ENCODE measurements around the gene FEM1B. TPM values are rescaled to one million over a fixed set of nuclear protein-coding genes. Genes with fewer than 3 reads are reported as not detected.

The FEM1B gene
- polyA plus RNA-seq, 12 donors = 35.0 to 51.6 (median 41.1) TPM; not detected in 1

DNA sequence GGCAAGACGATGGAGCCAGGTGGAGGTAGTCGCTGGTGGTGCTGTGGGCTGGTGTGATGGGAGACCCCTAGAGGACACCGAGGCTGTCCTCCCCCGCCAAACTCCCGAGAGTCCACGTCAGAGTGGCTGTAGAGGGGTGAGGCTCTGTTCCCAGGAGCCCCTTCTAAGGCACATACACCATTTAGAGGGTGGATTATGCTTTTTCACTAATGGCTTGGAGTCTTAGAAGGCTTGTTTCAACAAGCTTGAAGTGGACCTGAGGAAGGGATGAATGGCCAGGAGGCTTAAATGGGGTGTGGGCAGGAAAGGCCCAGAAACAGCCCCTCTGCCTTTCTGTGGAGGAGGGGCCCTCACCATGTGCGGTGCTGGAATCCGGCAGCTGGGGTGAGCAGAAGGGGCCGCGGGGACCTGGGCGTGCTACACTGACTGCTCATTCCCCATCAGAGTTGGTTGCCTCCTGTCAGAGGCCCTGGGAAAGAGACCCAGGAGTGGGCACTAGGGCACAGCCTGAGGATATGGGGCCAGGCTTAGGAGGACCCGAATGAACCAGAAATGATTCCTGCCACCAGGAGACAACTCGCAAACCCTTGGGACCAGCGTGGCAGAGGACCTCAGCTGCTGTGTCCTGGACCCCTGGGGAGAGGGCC, 66.2 kb downstream of the FEM1B start:
- no peak for DNase-seq

DNA sequence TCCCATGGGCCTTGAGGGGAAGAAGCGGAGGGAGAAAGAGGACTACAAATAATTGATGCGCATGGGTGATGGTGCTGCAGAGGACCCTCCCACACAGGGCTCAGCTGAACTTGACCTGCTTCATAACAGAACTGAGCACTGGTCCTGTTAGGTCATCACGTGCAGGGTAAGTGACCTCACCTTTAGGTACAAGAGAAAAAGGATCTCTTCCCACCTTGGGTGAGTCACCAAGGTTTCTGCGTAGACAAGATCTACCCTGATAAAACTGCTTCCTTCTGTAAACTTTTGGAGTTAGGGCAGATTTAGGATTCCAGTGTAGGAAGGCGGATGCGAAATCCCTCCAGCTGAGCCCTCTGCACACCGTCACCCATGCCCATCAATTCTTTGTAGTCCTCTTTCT, 67.1 kb downstream of the FEM1B start:
- DNase-seq = no peak

Other genes starting within 250 kb of the FEM1B start
- 10 to 100 TPM in 11 of 12 donors, not detected in 1; 28.3 to 64.2 (median 33.6) TPM for gene PIAS1, start 223.4 kb upstream of the FEM1B start, polyA plus RNA-seq (ENCODE audit: insufficient read length in 12 of 12)
- gene CALML4, start 72.4 kb upstream of the FEM1B start, polyA plus RNA-seq (ENCODE audit: insufficient read length in 12 of 12) = 10 to 100 TPM in 3 of 12 donors, 1 to 10 TPM in 7, not detected in 2; 5.2 to 17.7 (median 8.5) TPM
- gene CLN6, start 48.0 kb upstream of the FEM1B start, polyA plus RNA-seq (ENCODE audit: insufficient read length in 12 of 12) = 10 to 100 TPM in 11 of 12 donors, not detected in 1; 13.9 to 38.4 (median 17.9) TPM
- gene ITGA11, start 154.4 kb downstream of the FEM1B start, polyA plus RNA-seq (ENCODE audit: insufficient read length in 12 of 12) = 1 to 10 TPM in 11 of 12 donors, not detected in 1; 2.3 to 7.0 (median 3.7) TPM

All from muscle of arm (tissue), 12 donors.